ENCODE data around the gene RIOK3. TPM values are rescaled to one million over a fixed set of nuclear protein-coding genes. Genes with fewer than 3 reads are reported as not detected.

Gene RIOK3
- total and polyA plus RNA-seq, 8 donors = 21.9 to 39.7 (median 36.5) TPM

DNA sequence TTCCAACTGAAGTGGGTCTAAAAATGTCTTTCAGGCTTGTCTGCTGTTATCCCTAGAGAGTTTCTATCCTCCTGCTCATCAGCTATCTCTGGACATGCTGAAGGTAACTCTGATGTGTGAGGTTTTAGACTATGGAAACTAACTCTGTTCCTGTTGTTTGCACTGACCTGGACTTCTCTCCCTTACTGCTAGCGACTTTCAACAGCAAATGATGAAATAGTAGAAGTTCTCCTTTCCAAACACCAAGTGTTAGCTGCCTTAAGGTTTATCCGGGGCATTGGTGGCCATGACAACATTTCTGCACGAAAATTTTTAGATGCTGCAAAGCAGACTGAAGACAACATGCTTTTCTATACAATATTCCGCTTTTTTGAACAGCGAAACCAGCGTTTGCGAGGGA is 77.1 kb downstream of the RIOK3 start:
- 81 to 83% methylated on average over 7 of the region's 7 CpGs for WGBS, 2 donors
- Histone ChIP-seq H3K4me1 (no peaks in the 10 kb centered on the region), H3K27ac (no peak overlapping the region), H3K4me3 (no peak overlapping the region), H3K36me3 (peaks cover 10 to 73% (median 15%) of the 10 kb centered on the region in 3 donors), H3K9me3 (no peaks in the 10 kb centered on the region), H3K27me3 (no peaks in the 10 kb centered on the region)
- TF ChIP-seq, protein P1, sequence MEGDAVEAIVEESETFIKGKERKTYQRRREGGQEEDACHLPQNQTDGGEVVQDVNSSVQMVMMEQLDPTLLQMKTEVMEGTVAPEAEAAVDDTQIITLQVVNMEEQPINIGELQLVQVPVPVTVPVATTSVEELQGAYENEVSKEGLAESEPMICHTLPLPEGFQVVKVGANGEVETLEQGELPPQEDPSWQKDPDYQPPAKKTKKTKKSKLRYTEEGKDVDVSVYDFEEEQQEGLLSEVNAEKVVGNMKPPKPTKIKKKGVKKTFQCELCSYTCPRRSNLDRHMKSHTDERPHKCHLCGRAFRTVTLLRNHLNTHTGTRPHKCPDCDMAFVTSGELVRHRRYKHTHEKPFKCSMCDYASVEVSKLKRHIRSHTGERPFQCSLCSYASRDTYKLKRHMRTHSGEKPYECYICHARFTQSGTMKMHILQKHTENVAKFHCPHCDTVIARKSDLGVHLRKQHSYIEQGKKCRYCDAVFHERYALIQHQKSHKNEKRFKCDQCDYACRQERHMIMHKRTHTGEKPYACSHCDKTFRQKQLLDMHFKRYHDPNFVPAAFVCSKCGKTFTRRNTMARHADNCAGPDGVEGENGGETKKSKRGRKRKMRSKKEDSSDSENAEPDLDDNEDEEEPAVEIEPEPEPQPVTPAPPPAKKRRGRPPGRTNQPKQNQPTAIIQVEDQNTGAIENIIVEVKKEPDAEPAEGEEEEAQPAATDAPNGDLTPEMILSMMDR (IDR thresholded peaks at IDR 0.05) = no peak
- ATAC-seq = no peak
- intact Hi-C loops (cut with DNase I) = loop anchor here in 1 of 3 donors (10.0 kb wide), 1 partner anchor 65 kb away; no protein-coding TSS in a partner anchor
- no peak for FAIRE-seq
- DNase-seq = no peak

DNA sequence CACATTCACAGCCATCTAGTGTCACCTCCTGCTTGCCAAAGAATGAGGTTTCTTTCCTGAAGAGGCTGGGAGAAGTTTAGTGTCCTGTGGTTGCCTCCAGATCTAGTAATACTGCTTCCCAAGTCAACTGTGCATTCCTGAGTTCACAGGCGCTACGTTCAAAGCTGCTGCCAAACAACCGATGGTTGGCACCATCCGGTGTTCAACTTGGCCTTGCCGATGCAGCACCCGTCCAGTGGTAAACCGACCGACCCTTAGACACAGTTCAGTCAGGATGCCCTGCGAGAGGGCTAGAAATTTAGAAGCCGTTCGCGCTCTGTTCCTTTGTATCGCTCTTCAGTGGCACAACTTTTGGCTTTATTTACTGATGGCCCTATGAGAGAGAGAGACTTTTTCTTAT is 78.8 kb downstream of the RIOK3 start:
- intact Hi-C loops (cut with DNase I) = loop anchor here in 1 of 3 donors (10.0 kb wide), 1 partner anchor 67 kb away; no protein-coding TSS in a partner anchor
- 91 to 96% methylated on average over 13 of the region's 13 CpGs for WGBS, 2 donors
- Histone ChIP-seq H3K9me3 (no peaks in the 10 kb centered on the region), H3K4me3 (no peak overlapping the region), H3K36me3 (peaks cover 15 to 77% (median 17%) of the 10 kb centered on the region in 3 donors), H3K27me3 (no peaks in the 10 kb centered on the region), H3K4me1 (no peaks in the 10 kb centered on the region), H3K27ac (no peak overlapping the region)
- TF ChIP-seq, protein P1 (IDR thresholded peaks at IDR 0.05) = no peak
- FAIRE-seq (no peak), ATAC-seq (no peak), DNase-seq (no peak)

Other genes with a start within 250 kb of the RIOK3 start
- gene RMC1, start 50.2 kb downstream of the RIOK3 start, total RNA-seq = 10 to 100 TPM in 4 of 6 donors, 1 to 10 TPM in 2; 7.7 to 15.6 (median 10.3) TPM
- 10 to 100 TPM; 29.6 to 31.9 TPM for gene RMC1, start 50.2 kb downstream of the RIOK3 start, polyA plus RNA-seq
- gene NPC1, start 133.2 kb downstream of the RIOK3 start, total RNA-seq = 10 to 100 TPM; 10.1 to 25.6 (median 11.5) TPM
- gene NPC1, start 133.2 kb downstream of the RIOK3 start, polyA plus RNA-seq = 10 to 100 TPM in 1 of 2 donors, 1 to 10 TPM in 1; 6.2 to 10.6 TPM
- 1 to 10 TPM in 1 of 6 donors, under 1 TPM in 5; 0.24 to 2.0 (median 0.49) TPM for gene ANKRD29, start 209.6 kb downstream of the RIOK3 start, total RNA-seq
- 1 to 10 TPM; 1.7 to 2.0 TPM for gene ANKRD29, start 209.6 kb downstream of the RIOK3 start, polyA plus RNA-seq
- gene LAMA3, start 236.2 kb downstream of the RIOK3 start, total RNA-seq = 10 to 100 TPM in 2 of 6 donors, 1 to 10 TPM in 4; 2.5 to 13.9 (median 6.1) TPM
- gene LAMA3, start 236.2 kb downstream of the RIOK3 start, polyA plus RNA-seq = 1 to 10 TPM; 2.1 to 2.2 TPM

Measured in pancreas (tissue), 10 donors.